Measurements from ENCODE around the gene ST6GAL2. TPM values are rescaled to one million over a fixed set of nuclear protein-coding genes. Genes with fewer than 3 reads are reported as not detected.

ST6GAL2 gene
- total RNA-seq, 2 donors from 2014 or later = 1.8 to 2.9 TPM

DNA sequence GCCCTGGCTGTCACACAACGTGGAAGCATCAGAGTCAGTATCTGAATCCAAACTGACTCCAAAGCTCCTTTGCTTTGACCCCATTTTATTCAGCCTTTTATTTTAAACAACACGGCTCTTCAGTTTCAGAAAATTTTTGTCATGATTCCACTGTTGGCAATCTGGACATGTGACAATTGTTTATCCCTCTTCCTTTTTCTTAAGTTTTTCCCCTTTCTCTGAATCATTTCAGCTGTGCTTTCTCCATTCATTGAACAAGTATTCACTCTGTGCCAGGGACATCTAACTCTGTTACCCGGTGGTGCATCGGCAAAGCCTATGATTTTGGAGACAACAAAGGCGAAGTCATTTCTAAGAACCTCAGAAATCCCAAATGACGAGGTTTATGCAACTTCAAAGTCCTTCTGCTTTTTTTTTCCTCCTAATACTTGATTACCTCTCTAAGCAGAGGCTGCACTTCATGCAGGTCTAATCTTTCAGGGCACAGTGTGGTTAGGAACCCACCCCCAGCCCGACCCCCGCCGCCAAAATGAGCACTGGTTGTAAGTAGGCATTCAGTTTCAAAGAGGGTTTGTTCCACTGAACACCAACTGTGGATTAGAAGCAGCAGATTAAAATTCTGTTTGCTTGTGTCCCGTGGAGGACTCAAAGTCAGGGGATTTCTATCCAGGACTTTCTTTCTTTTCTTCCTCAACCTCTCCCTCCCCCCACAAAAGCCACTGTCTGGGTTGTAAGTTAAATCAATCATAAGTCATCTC lies 18.6 kb downstream of the ST6GAL2 start:
- intact Hi-C loops (cut with DNase I, micrococcal nuclease) = no loop called here
- DNase-seq (no peak), ATAC-seq (no peak)

GRCh38 chr2:106866641-106867040 lies 19.3 kb downstream of the ST6GAL2 start:
- intact Hi-C loops (cut with DNase I, micrococcal nuclease) = no loop called here
- ATAC-seq (no peak), DNase-seq (no peak)

DNA sequence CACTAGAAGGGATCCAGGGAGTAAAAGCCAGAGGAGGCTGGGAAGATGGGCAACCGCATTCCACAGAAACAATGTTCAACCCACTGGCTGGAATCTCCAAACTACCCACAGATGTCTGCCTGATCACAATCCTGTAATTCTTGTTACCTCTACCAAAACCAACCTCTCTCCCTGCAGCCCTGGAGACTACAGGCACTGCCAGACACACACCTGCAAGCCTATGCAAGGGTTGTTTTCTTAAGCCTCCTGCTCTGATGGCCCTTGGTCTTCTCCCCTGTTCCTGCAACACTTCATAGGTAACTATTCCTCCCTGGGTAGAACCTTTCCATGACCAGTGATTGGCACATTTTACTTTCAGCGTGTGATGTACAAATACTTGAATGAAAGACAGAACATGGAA lies 21.9 kb downstream of the ST6GAL2 start:
- DNase-seq (no peak), ATAC-seq (no peak)
- intact Hi-C loops (cut with DNase I, micrococcal nuclease) = no loop called here

- intact Hi-C loops (cut with DNase I, micrococcal nuclease) = no loop called here
- ATAC-seq = peak; percentile 57
- no peak for DNase-seq
These were observed 22.6 kb downstream of the ST6GAL2 start for GRCh38 chr2:106863387-106863786.

DNA sequence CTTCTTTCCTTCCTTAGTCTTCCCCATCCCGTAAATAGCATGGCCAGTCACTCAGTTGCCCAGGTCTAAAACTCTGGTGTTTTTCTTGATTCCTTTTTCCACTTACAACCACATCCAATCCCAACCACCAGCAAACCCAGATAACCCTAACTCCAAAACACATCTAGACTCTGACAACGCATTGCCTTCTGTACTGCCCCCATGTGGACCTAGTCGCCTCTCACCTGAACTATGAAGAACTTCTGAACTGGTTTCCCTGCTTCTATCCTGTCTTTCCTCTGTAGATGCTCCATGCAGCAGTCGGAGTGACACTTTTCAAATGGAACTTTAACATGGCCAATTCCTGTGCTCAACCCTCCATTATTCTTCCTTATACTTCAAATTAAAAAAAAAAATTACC lies 26.5 kb downstream of the ST6GAL2 start:
- ATAC-seq = no peak
- intact Hi-C loops (cut with DNase I, micrococcal nuclease) = no loop called here
- DNase-seq = no peak

- DNase-seq (no peak), ATAC-seq (no peak)
- intact Hi-C loops (cut with DNase I, micrococcal nuclease) = no loop called here
These were observed 27.2 kb downstream of the ST6GAL2 start for GRCh38 chr2:106858810-106859209.

GRCh38 chr2:106857882-106858478 lies 28.0 kb downstream of the ST6GAL2 start:
- intact Hi-C loops (cut with DNase I, micrococcal nuclease) = no loop called here
- ATAC-seq = no peak
- DNase-seq = no peak

GRCh38 chr2:106853631-106854030 lies 32.3 kb downstream of the ST6GAL2 start:
- no peak for ATAC-seq
- intact Hi-C loops (cut with DNase I, micrococcal nuclease) = no loop called here

GRCh38 chr2:106851881-106852501 lies 34.0 kb downstream of the ST6GAL2 start:
- intact Hi-C loops (cut with DNase I, micrococcal nuclease) = no loop called here
- DNase-seq (no peak), ATAC-seq (no peak)

More at GRCh38 chr2:106853631-106854030, 32.3 kb downstream of the ST6GAL2 start:
- DNase-seq = no peak

- ATAC-seq (no peak), DNase-seq (no peak)
- intact Hi-C loops (cut with DNase I, micrococcal nuclease) = no loop called here
These were observed 34.7 kb downstream of the ST6GAL2 start for GRCh38 chr2:106851087-106851874.

GRCh38 chr2:106849253-106849652 lies 36.7 kb downstream of the ST6GAL2 start:
- intact Hi-C loops (cut with DNase I, micrococcal nuclease) = no loop called here
- ATAC-seq = no peak
- no peak for DNase-seq

GRCh38 chr2:106847366-106847765 lies 38.6 kb downstream of the ST6GAL2 start:
- DNase-seq (no peak), ATAC-seq (no peak)
- intact Hi-C loops (cut with DNase I, micrococcal nuclease) = no loop called here

DNA sequence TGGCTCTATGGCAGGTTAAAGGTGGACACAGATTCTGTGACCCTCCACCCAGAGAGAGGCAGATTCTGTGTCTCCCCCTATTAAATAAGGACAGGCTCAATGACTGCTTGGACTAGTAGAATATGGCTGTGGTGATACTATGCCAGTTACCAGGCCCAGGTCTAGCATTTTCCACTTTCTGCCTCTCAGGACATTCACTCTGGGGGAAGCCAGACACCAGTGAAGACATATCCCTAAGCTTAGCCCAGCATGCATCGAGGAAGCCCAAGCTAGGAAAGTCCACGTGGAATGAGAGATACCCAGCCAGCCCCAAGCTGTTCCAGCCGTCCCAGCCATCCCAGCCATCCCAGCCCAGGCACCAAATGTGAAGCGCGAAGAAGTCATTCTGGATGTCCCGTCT lies 40.3 kb downstream of the ST6GAL2 start:
- intact Hi-C loops (cut with DNase I, micrococcal nuclease) = no loop called here

DNA sequence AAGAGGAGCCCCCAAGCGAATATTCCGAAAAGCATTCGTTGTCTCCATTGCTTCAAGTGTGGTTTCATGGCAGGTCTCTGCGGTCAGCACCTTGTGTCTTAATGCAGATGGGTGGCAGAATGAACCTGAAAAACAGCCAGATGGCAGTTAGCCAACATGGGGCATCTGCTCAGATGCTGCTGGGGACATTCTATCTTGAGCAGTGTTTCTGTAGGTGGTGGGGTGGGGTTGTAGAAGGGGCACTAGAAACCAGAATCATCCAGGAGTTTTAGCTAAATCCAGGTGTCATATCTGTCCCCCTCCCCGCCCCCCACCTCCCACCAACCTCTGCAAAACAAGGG lies 42.1 kb downstream of the ST6GAL2 start:
- intact Hi-C loops (cut with DNase I, micrococcal nuclease) = no loop called here
- DNase-seq (no peak), ATAC-seq (no peak)

More for the DNA sequence above, 40.3 kb downstream of the ST6GAL2 start:
- ATAC-seq (no peak), DNase-seq (no peak)

- DNase-seq (no peak), ATAC-seq (no peak)
- intact Hi-C loops (cut with DNase I, micrococcal nuclease) = no loop called here
These were observed 42.7 kb downstream of the ST6GAL2 start for GRCh38 chr2:106843001-106843909.

GRCh38 chr2:106841886-106842645 lies 43.9 kb downstream of the ST6GAL2 start:
- DNase-seq (peak in 1 of 2 donors; percentile 16), ATAC-seq (no peak)
- intact Hi-C loops (cut with DNase I, micrococcal nuclease) = no loop called here

DNA sequence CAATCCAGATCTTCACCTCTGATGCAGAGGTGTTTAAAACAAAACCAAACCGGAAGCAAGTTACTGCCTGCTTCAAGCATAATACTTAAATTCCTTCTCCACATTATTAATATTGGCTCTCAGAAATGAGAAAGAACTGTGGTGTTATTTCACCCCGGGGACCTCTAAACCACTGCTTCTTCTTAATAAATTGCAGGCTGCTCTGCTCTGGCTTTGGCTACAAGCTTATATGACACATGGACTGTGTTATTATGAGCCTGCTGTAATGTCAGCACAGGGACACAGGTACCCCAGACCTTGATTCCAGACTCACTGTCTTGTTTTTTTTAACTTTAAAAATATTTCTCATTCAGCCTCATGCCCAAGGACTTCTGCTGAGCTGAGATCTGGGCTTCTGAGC lies 45.1 kb downstream of the ST6GAL2 start:
- intact Hi-C loops (cut with DNase I, micrococcal nuclease) = no loop called here
- DNase-seq (no peak), ATAC-seq (no peak)

Data from left colon (tissue), 2 donors.